Measurements from ENCODE around the gene HSD17B11.

HSD17B11 gene

GRCh38 chr4:87305562-87305961 is 85.4 kb downstream of the HSD17B11 start:
- Histone ChIP-seq H3K27ac (replicated peaks) (no peak overlapping the region), H3K4me3 (replicated peaks; ENCODE audit: insufficient read depth, low read length) (no peak overlapping the region), H3K27me3 (ENCODE audit: insufficient read depth, poor library complexity, severe bottlenecking) (no peaks in the 10 kb centered on the region)
- TF ChIP-seq CTCF (IDR thresholded peaks at IDR 0.05; ENCODE audit: insufficient read depth, low read length) (no peak), GABPA (IDR thresholded peaks at IDR 0.05; ENCODE audit: low read depth) (no peak), REST (IDR thresholded peaks at IDR 0.05; ENCODE audit: insufficient replicate concordance, low read depth) (no peak), POLR2AphosphoS5 (IDR thresholded peaks at IDR 0.05; ENCODE audit: low read depth) (no peak), SPI1 (IDR thresholded peaks at IDR 0.05; ENCODE audit: borderline replicate concordance, low read depth) (no peak)
- no peak for DNase-seq (ENCODE audit: low read depth in 1 of 2, low spot score in 1 of 2)

- Histone ChIP-seq H3K27ac (replicated peaks) (no peak overlapping the region), H3K4me3 (replicated peaks; ENCODE audit: insufficient read depth, low read length) (no peak overlapping the region), H3K27me3 (ENCODE audit: insufficient read depth, poor library complexity, severe bottlenecking) (no peaks in the 10 kb centered on the region)
- TF ChIP-seq GABPA (IDR thresholded peaks at IDR 0.05; ENCODE audit: low read depth) (no peak), CTCF (IDR thresholded peaks at IDR 0.05; ENCODE audit: insufficient read depth, low read length) (no peak), POLR2AphosphoS5 (IDR thresholded peaks at IDR 0.05; ENCODE audit: low read depth) (no peak), REST (IDR thresholded peaks at IDR 0.05; ENCODE audit: insufficient replicate concordance, low read depth) (no peak), SPI1 (IDR thresholded peaks at IDR 0.05; ENCODE audit: borderline replicate concordance, low read depth) (no peak)
- no peak for DNase-seq (ENCODE audit: low read depth in 1 of 2, low spot score in 1 of 2)
Observed at GRCh38 chr4:87304745-87305432, 86.1 kb downstream of the HSD17B11 start.

GRCh38 chr4:87299898-87300297 is 91.1 kb downstream of the HSD17B11 start:
- Histone ChIP-seq H3K27me3 (ENCODE audit: insufficient read depth, poor library complexity, severe bottlenecking) (no peaks in the 10 kb centered on the region), H3K27ac (replicated peaks) (no peak overlapping the region), H3K4me3 (replicated peaks; ENCODE audit: insufficient read depth, low read length) (no peak overlapping the region)
- TF ChIP-seq CTCF (IDR thresholded peaks at IDR 0.05; ENCODE audit: insufficient read depth, low read length) (no peak), REST (IDR thresholded peaks at IDR 0.05; ENCODE audit: insufficient replicate concordance, low read depth) (no peak), POLR2AphosphoS5 (IDR thresholded peaks at IDR 0.05; ENCODE audit: low read depth) (no peak), GABPA (IDR thresholded peaks at IDR 0.05; ENCODE audit: low read depth) (no peak), SPI1 (IDR thresholded peaks at IDR 0.05; ENCODE audit: borderline replicate concordance, low read depth) (no peak)
- DNase-seq (ENCODE audit: low read depth in 1 of 2, low spot score in 1 of 2): no peak
